Aorta (tissue), 5 donors: Measurements from ENCODE around the gene MYOD1. TPM values are rescaled to one million over a fixed set of nuclear protein-coding genes. Genes with fewer than 3 reads are reported as not detected.

ENCODE experiments used
- ATAC-seq: fragments of 200-7000 bp; cut with Tn5 transposase; one replicate; pipeline ENCODE4 v1.9.1; 2022; ENCODE audit warnings: moderate library complexity; ENCODE audit not compliant: low FRiP score
- DNase-seq, 2 donors: peaks; one replicate each; pipeline ENCODE4 v3.0.0-alpha.2; 2020
- H3K27ac ChIP-seq, 2 donors: one replicate each; pipeline ENCODE4 v1.5.1; 2013; ENCODE audit warnings: low read length in 2 of 2, mild to moderate bottlenecking in 2 of 2, moderate library complexity in 2 of 2, control low read depth in 1 of 2, inconsistent platforms in 1 of 2, low read depth in 1 of 2
- H3K27me3 ChIP-seq, 2 donors: one replicate each; pipeline ENCODE4 v1.6.1; 2013; ENCODE audit warnings: control low read depth in 1 of 2, low read length in 1 of 2, mild to moderate bottlenecking in 1 of 2, moderate library complexity in 1 of 2; ENCODE audit not compliant: insufficient read depth in 2 of 2, control insufficient read depth in 1 of 2
- H3K36me3 ChIP-seq, 2 donors: one replicate each; pipeline ENCODE4 v1.6.1; 2013; ENCODE audit warnings: control low read depth in 1 of 2, low read length in 1 of 2, mild to moderate bottlenecking in 1 of 2; ENCODE audit not compliant: insufficient read depth in 2 of 2, control insufficient read depth in 1 of 2
- H3K4me1 ChIP-seq, 2 donors: one replicate each; pipeline ENCODE4 v1.6.1; 2013; ENCODE audit warnings: low read length in 2 of 2, control low read depth in 1 of 2, mild to moderate bottlenecking in 1 of 2, moderate library complexity in 1 of 2; ENCODE audit not compliant: insufficient read depth in 2 of 2, control insufficient read depth in 1 of 2
- H3K4me3 ChIP-seq, 2 donors: one replicate each; pipeline ENCODE4 v1.5.1; 2013; ENCODE audit warnings: low read length in 2 of 2, control low read depth in 1 of 2, mild to moderate bottlenecking in 1 of 2
- H3K9me3 ChIP-seq: one replicate; pipeline ENCODE4 v1.6.1; 2013; ENCODE audit warnings: mild to moderate bottlenecking, low read length; ENCODE audit not compliant: control insufficient read depth
- WGBS, 2 donors: extraction: QIAGEN DNeasy Blood & Tissue Kit; methylation state at CpG; one replicate each; pipeline ENCODE4 v1.1.7; 2013; 5-methylcytosine and 5-hydroxymethylcytosine counted together
- intact Hi-C, 2 donors: fragments of 100-400 bp; cut with DNase I; formaldehyde crosslinking; loops; one replicate each; pipeline versions ENCODE4 v1.14.2 to v1.15.0; 2022
- polyA plus RNA-seq, 2 donors: library from polyadenylated mRNA; stranded (reverse); fragments of 200-250 nt; gene quantifications; one replicate each; pipeline ENCODE4 v1.2.3, GENCODE V29; 2013
- total RNA-seq, 2 donors: library from RNA; stranded (reverse); fragmentation: NEBNext Ultra II Directional; extraction: Animal tissue kit (Norgen Biotek cat#: 25700); gene quantifications; one replicate each; pipeline ENCODE4 v1.2.1, GENCODE V29; 2021
- donor health status: healthy with polysubstance abuse.
- donor health status: Bipolar disorder and iron deficiency.
- donor health status: DM: no; HTN: no; CAD: no.
- donor health status: DM: no; HTN: no; CAD: no.
- donor health status: DM: yes; HTN: yes; CAD: no.

Gene MYOD1
- total and polyA plus RNA-seq, 4 donors = not detected

- H3K9me3 ChIP-seq = no peaks in the 10 kb centered on the region
- intact Hi-C loops = no loop called here
- no peaks in the 10 kb centered on the region for H3K36me3 ChIP-seq
- peak in 1 of 2 donors; percentile 52 for DNase-seq
- H3K4me1 ChIP-seq = no peaks in the 10 kb centered on the region
- WGBS, 2 donors = 59 to 68% methylated on average over 15 of the region's 15 CpGs
- no peak overlapping the region for H3K27ac ChIP-seq
- no peak overlapping the region for H3K4me3 ChIP-seq
- no peak for ATAC-seq
- H3K27me3 ChIP-seq = no peaks in the 10 kb centered on the region
These were observed 17.8 kb downstream of the MYOD1 start for GRCh38 chr11:17736930-17737817.

DNA sequence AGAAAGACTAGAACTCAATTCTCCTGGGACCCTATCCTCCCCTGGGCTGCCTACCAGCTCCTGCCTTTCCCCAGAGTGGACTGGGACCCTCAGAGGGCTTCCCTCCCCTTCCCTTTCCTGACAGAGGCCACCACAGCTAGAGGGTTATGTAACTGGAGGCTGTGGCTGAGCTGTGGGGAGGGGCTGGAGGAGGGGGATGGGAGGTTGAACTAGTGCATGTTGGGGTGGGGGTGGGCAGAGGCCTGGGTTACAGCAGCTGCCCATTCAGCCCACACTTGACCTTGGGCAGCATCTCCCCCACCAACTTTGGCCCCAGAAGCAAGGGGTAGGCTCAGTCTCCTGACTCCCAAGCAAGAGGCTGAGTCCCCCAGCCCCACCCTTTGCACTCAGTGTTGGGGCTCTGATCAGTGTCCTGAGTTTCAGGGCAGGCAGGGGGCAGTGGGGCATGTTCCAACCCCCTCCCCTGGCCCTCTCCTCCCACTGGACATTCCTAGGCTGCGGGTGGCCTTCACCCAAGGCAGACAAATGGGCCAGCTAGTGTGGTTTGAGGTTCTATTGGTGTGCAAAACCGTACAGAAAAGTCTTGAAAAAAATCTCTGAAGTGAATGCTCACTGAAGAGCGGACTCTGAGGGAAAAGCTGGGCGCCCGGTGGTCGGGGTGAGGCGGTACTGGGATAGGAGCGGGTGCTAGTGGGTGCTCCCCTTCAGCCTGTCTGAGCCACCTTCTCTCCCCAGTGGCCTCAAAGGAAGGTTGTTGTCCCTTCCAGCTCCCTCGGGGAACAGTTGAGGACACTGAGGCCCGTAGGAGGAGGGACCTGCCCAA is 19.0 kb downstream of the MYOD1 start:
- no peak overlapping the region for H3K4me3 ChIP-seq
- WGBS, 2 donors = 48 to 54% methylated on average over 8 to 10 of the region's 10 CpGs
- no peaks in the 10 kb centered on the region for H3K4me1 ChIP-seq
- DNase-seq = peak in 1 of 2 donors; percentile 49
- intact Hi-C loops = no loop called here
- no peak overlapping the region for H3K27ac ChIP-seq
- H3K9me3 ChIP-seq = no peaks in the 10 kb centered on the region
- H3K36me3 ChIP-seq = no peaks in the 10 kb centered on the region
- no peak for ATAC-seq
- H3K27me3 ChIP-seq = no peaks in the 10 kb centered on the region

DNA sequence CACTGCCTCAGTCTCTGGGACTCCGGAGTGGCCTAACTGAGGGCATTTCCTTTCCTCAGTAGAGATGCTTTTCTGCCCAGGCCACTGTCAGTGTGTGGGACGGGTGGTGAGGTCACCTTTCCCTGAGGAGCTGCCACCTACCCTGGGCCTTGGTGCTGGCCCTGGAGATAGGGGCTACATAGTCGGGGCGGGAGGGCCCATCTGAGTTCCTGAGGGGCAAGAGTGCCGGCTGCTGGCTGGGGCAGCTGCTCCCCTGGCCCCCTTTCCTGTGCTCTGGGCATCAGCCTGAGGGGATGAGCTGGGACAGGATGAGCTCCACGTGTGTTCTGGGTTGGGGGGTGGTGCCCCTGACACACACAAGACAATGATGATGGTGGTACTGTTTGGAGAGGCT is 20.6 kb downstream of the MYOD1 start:
- Histone ChIP-seq H3K4me3 (no peak overlapping the region), H3K27ac (no peak overlapping the region), H3K4me1 (no peaks in the 10 kb centered on the region), H3K36me3 (no peaks in the 10 kb centered on the region), H3K27me3 (no peaks in the 10 kb centered on the region), H3K9me3 (no peaks in the 10 kb centered on the region)
- ATAC-seq = no peak
- intact Hi-C loops = no loop called here
- DNase-seq = peak in 1 of 2 donors; percentile 51
- WGBS, 2 donors = 69 to 85% methylated on average over 6 of the region's 6 CpGs

GRCh38 chr11:17740649-17741235 is 21.4 kb downstream of the MYOD1 start:
- H3K9me3 ChIP-seq = no peaks in the 10 kb centered on the region
- H3K36me3 ChIP-seq = no peaks in the 10 kb centered on the region
- no peak for ATAC-seq
- no peaks in the 10 kb centered on the region for H3K4me1 ChIP-seq
- WGBS, 2 donors = 64 to 74% methylated on average over 7 of the region's 7 CpGs
- peak in 1 of 2 donors; percentile 60 for DNase-seq
- H3K27ac ChIP-seq = no peak overlapping the region
- H3K27me3 ChIP-seq = no peaks in the 10 kb centered on the region
- intact Hi-C loops = no loop called here
- H3K4me3 ChIP-seq = no peak overlapping the region

GRCh38 chr11:17741487-17741886 is 22.1 kb downstream of the MYOD1 start:
- ATAC-seq = no peak
- 95 to 96% methylated on average over 10 of the region's 10 CpGs for WGBS, 2 donors
- intact Hi-C loops = no loop called here
- Histone ChIP-seq H3K27me3 (no peaks in the 10 kb centered on the region), H3K4me3 (no peak overlapping the region), H3K27ac (no peak overlapping the region), H3K9me3 (no peaks in the 10 kb centered on the region), H3K36me3 (no peaks in the 10 kb centered on the region), H3K4me1 (no peaks in the 10 kb centered on the region)
- peak in 1 of 2 donors; percentile 41 for DNase-seq

GRCh38 chr11:17742019-17742418 is 22.6 kb downstream of the MYOD1 start:
- no peaks in the 10 kb centered on the region for H3K9me3 ChIP-seq
- no peak overlapping the region for H3K27ac ChIP-seq
- 92% methylated on average over 5 of the region's 5 CpGs for WGBS, 2 donors
- intact Hi-C loops = no loop called here
- ATAC-seq (no peak), DNase-seq (no peak)
- H3K36me3 ChIP-seq = no peaks in the 10 kb centered on the region
- H3K27me3 ChIP-seq = no peaks in the 10 kb centered on the region
- no peak overlapping the region for H3K4me3 ChIP-seq
- H3K4me1 ChIP-seq = no peaks in the 10 kb centered on the region

GRCh38 chr11:17743026-17743807 is 23.8 kb downstream of the MYOD1 start:
- H3K36me3 ChIP-seq = no peaks in the 10 kb centered on the region
- intact Hi-C loops = no loop called here
- peak in 1 of 2 donors; percentile 20 for DNase-seq
- no peak overlapping the region for H3K4me3 ChIP-seq
- H3K9me3 ChIP-seq = no peaks in the 10 kb centered on the region
- no peaks in the 10 kb centered on the region for H3K27me3 ChIP-seq
- H3K27ac ChIP-seq = no peak overlapping the region
- no peaks in the 10 kb centered on the region for H3K4me1 ChIP-seq
- no peak for ATAC-seq
- 88 to 93% methylated on average over 13 of the region's 13 CpGs for WGBS, 2 donors

DNA sequence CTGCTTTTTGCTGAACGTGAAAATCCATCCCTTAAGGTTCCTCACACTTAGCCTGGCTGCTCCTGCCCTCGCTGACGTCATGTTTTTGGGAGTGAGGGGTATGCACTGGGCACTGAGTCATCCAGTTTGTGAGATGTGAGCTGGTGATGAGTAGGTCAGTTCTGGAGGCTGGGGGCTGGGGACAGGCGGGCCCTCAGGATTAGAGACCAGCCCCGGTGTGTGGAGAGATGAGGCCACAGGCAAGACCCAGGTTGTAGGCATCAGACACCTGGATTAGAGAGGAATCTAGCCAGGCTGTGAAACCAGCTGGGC is 24.4 kb downstream of the MYOD1 start:
- Histone ChIP-seq H3K4me1 (no peaks in the 10 kb centered on the region), H3K27me3 (no peaks in the 10 kb centered on the region), H3K4me3 (no peak overlapping the region), H3K27ac (no peak overlapping the region), H3K36me3 (no peaks in the 10 kb centered on the region), H3K9me3 (no peaks in the 10 kb centered on the region)
- DNase-seq (peak in 1 of 2 donors; percentile 45), ATAC-seq (no peak)
- 68 to 81% methylated on average over 5 of the region's 5 CpGs for WGBS, 2 donors
- intact Hi-C loops = no loop called here
